Motor neuron (in vitro differentiated cells): ENCODE data around the gene RASSF1. TPM values are rescaled to one million over a fixed set of nuclear protein-coding genes. Genes with fewer than 3 reads are reported as not detected.

Source experiments
- ATAC-seq, 8 experiments: fragments of 200-7000 bp; cut with Tn5 transposase; replicated peaks in 6 of 8; 2 replicates each; pipeline ENCODE4 v1.8.0; 2021; ENCODE audit warnings: mild to moderate bottlenecking in 8 of 8, moderate library complexity in 8 of 8
- H3K27ac ChIP-seq, 2 donors: fragments of 250-450 bp; sonication (Bioruptor Pico); 2 replicates each; pipeline ENCODE4 v1.9.0; 2021; ENCODE audit warnings: antibody characterized with exemption in 2 of 2, mild to moderate bottlenecking in 2 of 2, moderate library complexity in 1 of 2
- H3K4me1 ChIP-seq, 2 donors: fragments of 250-450 bp; sonication (Bioruptor Pico); replicated peaks in 1 of 2; 2 replicates each; pipeline ENCODE4 v1.6.1; 2021; ENCODE audit warnings: antibody characterized with exemption in 2 of 2, mild to moderate bottlenecking in 2 of 2, moderate library complexity in 1 of 2
- H3K4me3 ChIP-seq, 5 donors: fragments of 250-450 bp; sonication (Bioruptor Pico); 2 replicates each; pipeline ENCODE4 v1.9.0; 2021; ENCODE audit warnings: antibody characterized with exemption in 5 of 5, mild to moderate bottlenecking in 5 of 5, moderate library complexity in 4 of 5
- WGBS, 10 experiments: fragments of 450-650 bp; shearing (Covaris generic); methylation state at CpG; one replicate each; pipeline ENCODE4 v1.0.0; 2022; 5-methylcytosine and 5-hydroxymethylcytosine counted together
- in situ Hi-C, 9 experiments: fragments of 400-800 bp; cut with MboI; loops; one replicate each; pipeline ENCODE4 v1.15.0; 2021; ENCODE audit warnings: low sequenced_read_pairs in 9 of 9, low pct_unique_long_range_greater_than_20kb in 2 of 9; ENCODE audit not compliant: unreplicated experiment in 9 of 9
- total RNA-seq, 8 experiments: library from RNA; unstranded; fragments of 300-600 nt; gene quantifications; 2 replicates each; pipeline versions ENCODE4 v1.2.3 to v1.2.4, GENCODE V29; 2022

RASSF1 gene, protein sequence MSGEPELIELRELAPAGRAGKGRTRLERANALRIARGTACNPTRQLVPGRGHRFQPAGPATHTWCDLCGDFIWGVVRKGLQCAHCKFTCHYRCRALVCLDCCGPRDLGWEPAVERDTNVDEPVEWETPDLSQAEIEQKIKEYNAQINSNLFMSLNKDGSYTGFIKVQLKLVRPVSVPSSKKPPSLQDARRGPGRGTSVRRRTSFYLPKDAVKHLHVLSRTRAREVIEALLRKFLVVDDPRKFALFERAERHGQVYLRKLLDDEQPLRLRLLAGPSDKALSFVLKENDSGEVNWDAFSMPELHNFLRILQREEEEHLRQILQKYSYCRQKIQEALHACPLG
- 10 to 100 TPM; 14.0 to 21.3 (median 18.0) TPM for total RNA-seq

DNA sequence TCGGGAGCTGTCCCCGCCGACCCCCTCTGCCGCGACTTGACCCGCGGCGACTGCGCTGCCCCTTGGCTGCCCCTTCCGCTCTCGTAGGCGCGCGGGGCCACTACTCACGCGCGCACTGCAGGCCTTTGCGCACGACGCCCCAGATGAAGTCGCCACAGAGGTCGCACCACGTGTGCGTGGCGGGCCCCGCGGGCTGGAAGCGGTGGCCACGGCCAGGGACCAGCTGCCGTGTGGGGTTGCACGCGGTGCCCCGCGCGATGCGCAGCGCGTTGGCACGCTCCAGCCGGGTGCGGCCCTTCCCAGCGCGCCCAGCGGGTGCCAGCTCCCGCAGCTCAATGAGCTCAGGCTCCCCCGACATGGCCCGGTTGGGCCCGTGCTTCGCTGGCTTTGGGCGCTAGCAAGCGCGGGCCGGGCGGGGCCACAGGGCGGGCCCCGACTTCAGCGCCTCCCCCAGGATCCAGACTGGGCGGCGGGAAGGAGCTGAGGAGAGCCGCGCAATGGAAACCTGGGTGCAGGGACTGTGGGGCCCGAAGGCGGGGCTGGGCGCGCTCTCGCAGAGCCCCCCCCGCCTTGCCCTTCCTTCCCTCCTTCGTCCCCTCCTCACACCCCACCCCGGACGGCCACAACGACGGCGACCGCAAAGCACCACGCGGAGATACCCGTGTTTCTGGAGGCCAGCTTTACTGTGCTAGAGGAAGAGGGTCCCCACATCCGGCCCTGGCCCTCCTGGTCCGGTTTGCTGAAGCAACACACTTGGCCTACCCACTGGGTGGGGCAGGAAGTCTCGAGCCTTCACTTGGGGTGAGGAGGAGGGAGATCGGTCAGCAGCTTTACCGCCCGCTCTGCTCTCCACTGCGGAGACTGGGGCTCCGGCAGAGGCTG lies at the start of gene RASSF1:
Gene RASSF1, minus strand, starts transcription at position 389 of the 882 bp plus-strand sequence. Its CDS starts 31 bp downstream, at position 358.
- peak in 3 of 8 experiments; percentile 22 to 27 (median 27) for ATAC-seq
- Histone ChIP-seq H3K4me3 (no peak within 1 kb of the TSS), H3K27ac (no peak within 1 kb of the TSS), H3K4me1 (peaks cover 22 to 23% of the 10 kb centered on the region in 2 donors)
- in situ Hi-C loops: loop anchor here in 3 of 9 experiments (10.0 kb wide), 2 partner anchors 204 to 214 kb away; no protein-coding TSS in a partner anchor
- 0 to 40% (median 3%) methylated on average over 1 to 25 of the region's 85 CpGs; no CpG with 5 or more reads in 3 of the 10 experiments for WGBS, 10 experiments

DNA sequence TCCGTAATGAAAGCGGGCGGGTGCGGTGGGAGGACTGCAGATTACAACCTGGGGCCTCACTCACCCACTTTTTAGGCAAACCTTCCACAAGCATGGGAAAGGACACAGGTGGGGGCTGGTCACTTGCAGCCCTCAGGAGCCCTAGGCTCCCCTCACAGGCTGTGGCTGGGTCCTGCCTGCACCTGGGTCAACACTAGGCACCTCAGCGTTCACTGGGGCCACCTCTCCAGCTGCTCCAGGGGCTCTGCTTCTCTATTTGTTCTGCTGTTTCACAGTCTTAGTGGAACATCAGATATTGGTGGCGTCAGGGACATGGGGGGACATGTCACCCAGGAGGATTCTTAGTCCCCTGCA lies 48.8 kb upstream of the RASSF1 start:
- in situ Hi-C loops: no loop called here
- no peak for ATAC-seq
- H3K4me1 ChIP-seq: peaks cover 7 to 26% of the 10 kb centered on the region in 2 donors
- no peak overlapping the region for H3K4me3 ChIP-seq
- H3K27ac ChIP-seq: no peak overlapping the region
- WGBS, 10 experiments: 100% methylated on average over 1 to 2 of the region's 6 CpGs; no CpG with 5 or more reads in 8 of the 10 experiments

DNA sequence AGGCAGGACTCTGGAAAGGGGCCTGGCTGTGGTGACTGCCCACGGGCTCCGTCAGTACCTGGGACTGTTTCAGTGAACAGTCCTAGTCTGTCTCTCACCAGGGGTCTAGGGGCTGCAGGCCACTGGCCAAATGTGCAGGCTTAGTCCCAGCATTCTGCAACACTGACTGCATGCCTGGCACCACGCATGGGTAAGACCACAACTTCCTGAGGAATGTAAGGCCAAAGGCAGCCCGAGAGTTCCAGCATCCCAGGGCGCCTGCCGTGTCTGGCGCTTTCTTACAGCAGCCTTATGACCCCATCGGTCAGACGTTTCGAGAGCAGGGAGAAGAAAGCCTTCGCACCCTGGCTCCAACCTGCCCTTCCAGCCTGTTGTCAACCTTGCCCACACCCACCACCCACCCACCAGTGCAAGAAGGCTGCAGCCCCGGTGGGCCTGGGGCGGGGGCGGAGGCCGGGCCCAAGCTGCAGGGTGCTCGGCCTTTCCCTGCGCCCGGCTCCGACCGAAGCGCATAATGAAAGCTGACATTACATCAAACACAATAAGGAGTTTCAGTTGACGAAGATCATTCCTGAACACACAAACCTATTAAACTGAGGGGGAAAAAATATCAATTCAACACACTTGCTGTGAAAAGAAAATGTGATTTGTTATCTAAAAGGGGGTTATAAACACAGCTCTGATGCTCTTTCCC lies 48.2 kb upstream of the RASSF1 start:
- in situ Hi-C loops: no loop called here
- peaks cover 7 to 26% of the 10 kb centered on the region in 2 donors for H3K4me1 ChIP-seq
- ATAC-seq: peak in 4 of 8 experiments; percentile 4 to 46 (median 20)
- no peak overlapping the region for H3K4me3 ChIP-seq
- 60 to 72% (median 61%) methylated on average over 1 to 11 of the region's 22 CpGs; no CpG with 5 or more reads in 7 of the 10 experiments for WGBS, 10 experiments
- no peak overlapping the region for H3K27ac ChIP-seq

DNA sequence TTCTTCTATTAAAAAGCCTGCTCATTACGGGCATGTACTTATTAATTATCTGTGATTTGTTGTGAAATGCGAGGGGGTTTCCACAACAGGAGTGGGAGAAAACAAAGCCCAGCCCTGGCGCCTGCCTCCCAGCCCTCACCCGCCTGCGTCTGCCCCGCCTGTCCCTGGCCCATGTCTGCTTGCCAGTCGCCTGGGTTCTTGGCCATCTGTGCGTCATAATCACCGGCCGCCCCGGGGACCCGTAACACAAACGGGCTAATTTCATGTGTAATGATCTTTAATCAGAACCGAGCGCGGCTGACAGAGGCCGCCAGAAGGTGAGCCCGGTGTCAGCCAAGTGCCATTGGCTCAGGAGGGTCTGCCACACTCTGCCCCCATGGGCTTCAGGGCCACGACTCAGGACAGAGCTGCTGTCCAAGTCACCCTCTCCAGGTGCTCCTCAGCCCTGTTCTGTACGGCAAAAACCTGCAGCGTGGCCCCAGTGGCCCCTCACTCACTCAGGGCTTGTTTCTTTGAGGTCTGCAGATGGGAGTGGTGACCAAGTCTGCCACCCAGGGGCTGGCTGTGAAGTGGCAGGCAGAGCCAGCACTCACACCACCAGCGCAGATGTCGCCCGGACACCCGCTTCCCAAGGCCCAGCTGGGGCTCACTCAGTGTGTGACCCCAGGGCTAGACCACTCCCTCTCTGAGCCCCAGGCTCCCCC lies 47.5 kb upstream of the RASSF1 start:
- 4 to 84% (median 47%) methylated on average over 3 to 13 of the region's 25 CpGs; no CpG with 5 or more reads in 3 of the 10 experiments for WGBS, 10 experiments
- in situ Hi-C loops: no loop called here
- Histone ChIP-seq H3K4me1 (peaks cover 7 to 26% of the 10 kb centered on the region in 2 donors), H3K4me3 (no peak overlapping the region), H3K27ac (no peak overlapping the region)
- ATAC-seq: peak; percentile 19 to 83 (median 78)

DNA sequence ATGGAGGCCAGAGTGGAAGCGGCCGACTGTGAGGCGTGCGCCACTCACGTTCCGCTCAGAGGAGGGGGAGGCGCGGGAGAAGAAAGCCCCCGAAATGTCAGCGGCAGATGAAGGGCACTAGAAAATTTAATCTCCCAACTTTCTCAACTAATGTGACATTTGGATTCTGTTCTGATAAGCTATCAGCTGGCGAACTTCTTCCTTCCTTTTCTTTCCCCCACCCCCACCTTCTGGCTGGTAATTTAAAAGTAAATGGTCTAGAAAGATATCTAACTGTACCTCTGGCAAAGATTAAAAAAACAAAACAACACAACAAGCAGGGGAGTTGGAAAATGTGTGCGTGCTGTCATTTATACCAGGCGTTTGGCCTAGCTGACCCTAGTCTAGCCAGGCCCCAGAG lies 45.1 kb upstream of the RASSF1 start:
- WGBS, 10 experiments: 40 to 100% (median 88%) methylated on average over 1 to 11 of the region's 13 CpGs; no CpG with 5 or more reads in 4 of the 10 experiments
- no peak for ATAC-seq
- in situ Hi-C loops: no loop called here
- H3K27ac ChIP-seq: no peak overlapping the region
- H3K4me1 ChIP-seq: peaks cover 27 to 48% of the 10 kb centered on the region in 2 donors
- no peak overlapping the region for H3K4me3 ChIP-seq

DNA sequence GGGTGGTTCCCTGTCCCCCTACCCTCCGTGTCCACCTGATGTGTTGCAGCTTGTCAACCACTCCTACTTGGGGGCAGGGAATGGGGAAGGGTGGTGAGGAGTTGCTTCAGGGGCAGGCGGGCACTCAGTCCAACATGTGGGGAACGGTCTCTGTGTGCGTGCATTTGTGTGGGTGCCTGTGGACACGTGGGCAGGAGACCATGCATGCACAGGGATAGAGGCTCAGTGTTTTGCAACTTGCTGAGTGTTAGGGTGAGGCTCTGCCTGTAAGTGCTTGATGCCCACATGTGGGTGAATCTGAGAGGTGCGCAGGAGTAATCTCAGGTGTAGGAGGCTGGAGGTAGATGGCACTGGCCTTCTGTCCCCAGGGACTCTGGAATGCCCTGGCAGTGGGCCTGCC lies 43.1 kb upstream of the RASSF1 start:
- in situ Hi-C loops: no loop called here
- H3K27ac ChIP-seq: no peak overlapping the region
- H3K4me3 ChIP-seq: no peak overlapping the region
- WGBS, 10 experiments: 80 to 100% (median 100%) methylated on average over 1 to 2 of the region's 6 CpGs; no CpG with 5 or more reads in 7 of the 10 experiments
- H3K4me1 ChIP-seq: peaks cover 37 to 54% of the 10 kb centered on the region in 2 donors
- no peak for ATAC-seq

DNA sequence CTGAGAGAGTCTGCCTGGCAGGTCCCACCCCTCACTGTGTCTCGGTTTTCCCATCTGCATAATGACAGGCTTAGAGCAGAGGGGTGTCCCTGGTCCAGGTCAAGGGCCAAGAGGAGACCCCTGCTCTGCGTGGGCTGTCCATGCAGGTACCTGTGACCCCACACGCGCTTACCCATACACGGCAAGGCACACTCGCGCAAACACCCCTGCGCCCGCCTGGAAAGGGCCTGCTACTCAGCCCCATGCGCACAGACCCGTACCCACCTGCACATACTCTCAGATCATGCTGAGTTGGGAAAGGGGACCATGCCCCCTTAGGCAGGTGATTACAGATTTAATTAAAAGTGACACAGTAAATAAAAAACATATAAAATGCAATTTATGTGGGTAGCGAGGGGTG lies 42.1 kb upstream of the RASSF1 start:
- Histone ChIP-seq H3K27ac (no peak overlapping the region), H3K4me3 (no peak overlapping the region), H3K4me1 (peaks cover 30 to 44% of the 10 kb centered on the region in 2 donors)
- in situ Hi-C loops: no loop called here
- WGBS, 10 experiments: 40 to 97% (median 76%) methylated on average over 1 to 9 of the region's 12 CpGs; no CpG with 5 or more reads in 5 of the 10 experiments
- peak in 4 of 8 experiments; percentile 7 to 30 (median 13) for ATAC-seq

DNA sequence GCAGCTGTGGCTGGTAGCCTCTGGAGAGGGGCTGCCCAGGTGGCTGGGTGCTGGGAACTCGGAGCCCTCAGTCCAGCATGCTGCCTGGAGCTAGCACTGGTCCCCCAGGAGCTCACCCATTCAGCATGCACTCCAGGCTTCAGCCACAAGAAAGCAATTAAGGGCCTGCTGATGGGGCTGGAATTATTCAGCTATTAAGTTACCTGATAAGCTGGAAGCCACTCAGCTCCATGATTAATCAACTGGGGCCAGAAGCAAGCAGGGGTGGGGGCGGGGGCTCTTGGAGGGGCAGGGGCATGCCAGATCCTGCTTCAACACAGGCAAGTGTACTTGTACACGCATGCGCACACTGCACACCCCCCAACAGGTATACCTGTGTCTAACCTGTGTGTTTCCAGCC lies 40.7 kb upstream of the RASSF1 start:
- in situ Hi-C loops: no loop called here
- peak overlapping the region in 1 of 2 donors; percentile 18 for H3K27ac ChIP-seq
- ATAC-seq: peak in 5 of 8 experiments; percentile 17 to 38 (median 19)
- no peak overlapping the region for H3K4me3 ChIP-seq
- peaks cover 30 to 46% of the 10 kb centered on the region in 2 donors for H3K4me1 ChIP-seq
- no CpG with 5 or more reads among the region's 4 CpGs for WGBS, 10 experiments

DNA sequence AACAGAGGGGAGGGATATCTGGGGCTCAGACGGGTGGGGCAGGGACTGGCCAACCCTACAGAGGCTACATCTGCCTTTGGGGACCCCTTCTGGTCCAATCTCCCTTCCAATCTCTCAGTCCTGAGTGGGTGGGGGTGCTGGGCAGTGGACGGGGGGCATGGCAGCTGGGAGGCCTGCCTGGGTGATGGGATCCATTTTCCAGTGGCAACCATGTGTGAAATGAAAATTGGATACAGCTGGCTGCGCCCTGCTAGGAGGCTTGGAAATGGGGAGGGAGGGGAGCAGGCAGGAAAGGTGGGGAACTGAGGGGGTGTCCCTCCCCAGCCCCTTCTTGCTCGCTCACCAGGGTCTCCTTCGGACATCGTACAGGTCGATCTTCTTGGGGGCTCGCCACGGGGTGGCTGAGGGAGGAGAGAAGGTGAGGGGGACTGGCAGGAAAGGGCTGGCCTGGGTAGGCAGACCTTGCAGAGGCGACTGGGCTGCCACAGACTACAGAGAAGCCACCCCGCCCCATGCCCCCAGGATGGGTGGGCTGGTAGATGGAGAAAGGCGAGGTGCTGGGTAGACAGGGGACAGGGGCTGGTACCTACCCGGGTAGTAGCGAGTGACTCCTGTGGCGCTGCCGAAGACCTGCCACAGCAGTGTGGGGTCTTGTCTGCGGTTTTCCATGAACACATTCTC lies 39.9 kb upstream of the RASSF1 start:
- peak overlapping the region in 1 of 2 donors; percentile 18 for H3K27ac ChIP-seq
- 0% methylated on average over 1 of the region's 17 CpGs; no CpG with 5 or more reads in 9 of the 10 experiments for WGBS, 10 experiments
- ATAC-seq: no peak
- in situ Hi-C loops: no loop called here
- H3K4me1 ChIP-seq: peaks cover 34 to 48% of the 10 kb centered on the region in 2 donors
- H3K4me3 ChIP-seq: no peak overlapping the region

DNA sequence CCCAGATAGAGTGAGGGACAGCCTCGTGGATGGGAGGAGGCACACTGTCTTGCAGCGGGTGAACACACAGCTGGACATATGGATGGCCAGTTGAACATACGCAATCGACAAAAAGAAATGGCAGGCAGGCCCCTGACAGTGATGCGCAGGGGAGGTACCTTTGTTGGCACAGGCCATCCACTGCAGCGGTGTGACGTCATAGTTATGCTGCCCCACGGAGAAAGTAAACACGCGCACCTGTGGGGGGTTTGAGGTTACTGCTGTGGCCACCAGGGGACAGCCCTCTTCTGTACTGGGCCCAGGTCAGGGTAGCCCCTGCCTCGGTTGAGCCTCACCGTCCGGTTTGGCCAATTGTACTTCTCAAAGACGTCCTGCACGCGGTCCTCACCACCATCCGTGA lies 38.1 kb upstream of the RASSF1 start:
- H3K27ac ChIP-seq: no peak overlapping the region
- no peak overlapping the region for H3K4me3 ChIP-seq
- ATAC-seq: no peak
- peaks cover 48 to 62% of the 10 kb centered on the region in 2 donors for H3K4me1 ChIP-seq
- WGBS, 10 experiments: 62 to 93% (median 82%) methylated on average over 3 to 14 of the region's 17 CpGs; no CpG with 5 or more reads in 5 of the 10 experiments
- in situ Hi-C loops: no loop called here

DNA sequence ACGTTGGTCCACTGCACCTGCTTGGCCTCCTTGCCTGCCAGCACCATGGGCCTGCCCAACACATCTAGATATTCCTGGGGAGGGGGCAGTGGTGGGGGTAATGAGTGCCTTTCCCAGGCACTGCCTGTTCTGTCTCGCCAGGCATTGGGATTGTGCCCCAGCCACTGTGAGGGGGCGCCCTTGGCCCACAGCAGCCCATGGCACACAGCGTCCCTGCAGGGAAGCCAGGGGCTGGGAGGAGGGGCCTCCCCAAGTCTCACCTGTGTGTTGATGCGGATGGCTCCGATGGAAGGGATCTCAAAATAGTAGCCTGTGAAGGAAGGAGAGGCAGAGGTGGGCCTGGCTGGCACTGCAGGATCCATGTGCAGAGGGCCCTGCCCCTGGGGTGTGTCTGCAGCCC lies 37.4 kb upstream of the RASSF1 start:
- H3K4me1 ChIP-seq: peaks cover 53 to 67% of the 10 kb centered on the region in 2 donors
- in situ Hi-C loops: no loop called here
- no peak for ATAC-seq
- WGBS, 10 experiments: 60 to 100% (median 80%) methylated on average over 1 to 3 of the region's 6 CpGs; no CpG with 5 or more reads in 7 of the 10 experiments
- H3K27ac ChIP-seq: no peak overlapping the region
- H3K4me3 ChIP-seq: no peak overlapping the region
